HepG2 (cell line): ENCODE results near the gene ZNF214.

ENCODE experiments used
- CEBPB ChIP-seq: IDR thresholded peaks from 2 replicates; pipeline ENCODE4 v1.6.1; 2011; ENCODE audit warnings: low read depth, low read length, improper control_type of control experiment, borderline replicate concordance
- CREM ChIP-seq, 2 experiments: sonication (generic) in 1 of 2; formaldehyde crosslinking in 1 of 2; IDR thresholded peaks; 2 replicates each; pipeline versions ENCODE4 v1.4.0 to v1.6.1; 2016 to 2020; ENCODE audit warnings: antibody characterized with exemption in 1 of 2, mild to moderate bottlenecking in 1 of 2, missing genetic modification reagents in 1 of 2
- CTCF ChIP-seq: sonication (generic); formaldehyde crosslinking; IDR thresholded peaks from 2 replicates; pipeline ENCODE4 v1.5.0; 2020; ENCODE audit warnings: mild to moderate bottlenecking, missing genetic modification reagents, moderate library complexity
- EZH2 ChIP-seq: conservative IDR thresholded peaks from 2 replicates; pipeline ENCODE4 v1.6.1; 2012; ENCODE audit warnings: mild to moderate bottlenecking, low read depth, low read length, moderate library complexity
- HOXA7 ChIP-seq: sonication (generic); formaldehyde crosslinking; IDR thresholded peaks from 2 replicates; pipeline ENCODE4 v1.8.1; 2022; ENCODE audit warnings: mild to moderate bottlenecking, missing genetic modification reagents, moderate library complexity
- MED1 ChIP-seq: sonication (generic); formaldehyde crosslinking; IDR thresholded peaks from 2 replicates; pipeline ENCODE4 v1.4.0; 2020; ENCODE audit warnings: missing genetic modification reagents
- POLR2A ChIP-seq, 2 experiments: IDR thresholded peaks; 2 replicates each; pipeline ENCODE4 v1.6.1; 2011; ENCODE audit warnings: low read depth in 2 of 2, low read length in 2 of 2, mild to moderate bottlenecking in 1 of 2, moderate library complexity in 1 of 2; ENCODE audit not compliant: insufficient read depth in 1 of 2
- POLR2AphosphoS5 ChIP-seq: IDR thresholded peaks from 2 replicates; pipeline ENCODE4 v1.6.1; 2012; ENCODE audit warnings: low read depth, low read length
- TBP ChIP-seq: sonication (generic); formaldehyde crosslinking; IDR thresholded peaks from 2 replicates; pipeline ENCODE4 v1.5.0; 2020; ENCODE audit warnings: missing genetic modification reagents
- ZBTB8A ChIP-seq: sonication (generic); formaldehyde crosslinking; IDR thresholded peaks from 2 replicates; pipeline ENCODE4 v1.4.0; 2020; ENCODE audit warnings: mild to moderate bottlenecking, low read depth, missing genetic modification reagents, borderline replicate concordance
- ZNF362 ChIP-seq: sonication (generic); formaldehyde crosslinking; IDR thresholded peaks from 2 replicates; pipeline ENCODE4 v1.4.0; 2020; ENCODE audit warnings: missing genetic modification reagents, mild to moderate bottlenecking, borderline replicate concordance
- ZNF431 ChIP-seq: sonication (generic); formaldehyde crosslinking; IDR thresholded peaks from 2 replicates; pipeline ENCODE4 v1.9.0; 2022; ENCODE audit warnings: missing genetic modification reagents, low read depth, mild to moderate bottlenecking, borderline replicate concordance
- ZNF549 ChIP-seq: sonication (generic); formaldehyde crosslinking; IDR thresholded peaks from 2 replicates; pipeline ENCODE4 v1.5.0; 2020; ENCODE audit warnings: missing genetic modification reagents
- ZNF704 ChIP-seq: sonication (generic); formaldehyde crosslinking; IDR thresholded peaks from 2 replicates; pipeline ENCODE4 v1.8.1; 2023; ENCODE audit warnings: mild to moderate bottlenecking, inconsistent platforms, moderate library complexity, missing genetic modification reagents, borderline replicate concordance

GRCh38 chr11:7031471-7031871, 11.3 kb upstream of the ZNF214 start:
- no peak for TF ChIP-seq HOXA7 (CRISPR knock-in tag)
- no peak for TF ChIP-seq POLR2A (IDR thresholded peaks at IDR 0.05; ENCODE audit: insufficient read depth in 1 of 2, low read depth in 2 of 2, low read length in 2 of 2)
- TF ChIP-seq ZNF549 (CRISPR knock-in tag), result no peak
- no peak for TF ChIP-seq EZH2
- no peak for TF ChIP-seq CREM (IDR thresholded peaks at IDR 0.05)
- no peak for TF ChIP-seq CREM (CRISPR knock-in tag; IDR thresholded peaks at IDR 0.05)
- no peak for TF ChIP-seq CEBPB
- no peak for TF ChIP-seq MED1 (CRISPR knock-in tag)
- no peak for TF ChIP-seq ZBTB8A
- TF ChIP-seq POLR2AphosphoS5, result no peak
- TF ChIP-seq CTCF (CRISPR knock-in tag), result no peak
- TF ChIP-seq ZNF704 (CRISPR knock-in tag), result no peak
- TF ChIP-seq TBP (CRISPR knock-in tag), result no peak
- no peak for TF ChIP-seq ZNF362 (CRISPR knock-in tag)
- TF ChIP-seq ZNF431 (CRISPR knock-in tag), result no peak
